Measurements from ENCODE around the gene DCAF11. TPM values are rescaled to one million over a fixed set of nuclear protein-coding genes. Genes with fewer than 3 reads are reported as not detected.
A peak's percentile ranks its signal among the peaks of the same experiment; 100 is the strongest.

Gene DCAF11
- total and polyA plus RNA-seq, 2 of the 13 experiments (the other 11 are each of a cell fraction or from before 2014, with no cell fraction given): 150 to 257 TPM

- TF ChIP-seq ZNF674 (CRISPR knock-in tag; IDR thresholded peaks at IDR 0.05; ENCODE audit: low read depth) (no peak), ZNF225 (CRISPR knock-in tag; IDR thresholded peaks at IDR 0.05) (no peak; the same call in 1 of the 2 replicates), FOXO1 (CRISPR knock-in tag; IDR thresholded peaks at IDR 0.05) (peak; percentile 66), ZFX (CRISPR knock-in tag; IDR thresholded peaks at IDR 0.05; ENCODE audit: low read depth) (peak; percentile 57), ATM (IDR thresholded peaks at IDR 0.05; ENCODE audit: borderline replicate concordance) (no peak), ZFP1 (CRISPR knock-in tag; IDR thresholded peaks at IDR 0.05) (no peak; the same call in 1 of the 2 replicates), PATZ1 (CRISPR knock-in tag; IDR thresholded peaks at IDR 0.05) (peak; percentile 99), PCBP1 (IDR thresholded peaks at IDR 0.05; ENCODE audit: borderline replicate concordance, low read depth, low read length) (no peak), ZZZ3 (CRISPR knock-in tag; IDR thresholded peaks at IDR 0.05; ENCODE audit: borderline replicate concordance) (peak; percentile 23), ZSCAN30 (CRISPR knock-in tag; IDR thresholded peaks at IDR 0.05) (no peak), HES4 (CRISPR knock-in tag; IDR thresholded peaks at IDR 0.05; ENCODE audit: borderline replicate concordance) (no peak), TBL1XR1 (IDR thresholded peaks at IDR 0.05; ENCODE audit: borderline replicate concordance, low read length, partially characterized antibody) (no peak), KDM6A (CRISPR knock-in tag; IDR thresholded peaks at IDR 0.05; ENCODE audit: low read depth) (peak; percentile 64; the same call in 1 of the 2 replicates), CBX5 (CRISPR knock-in tag; IDR thresholded peaks at IDR 0.05; ENCODE audit: borderline replicate concordance) (no peak; the same call in 1 of the 2 replicates), MAF1 (CRISPR knock-in tag; IDR thresholded peaks at IDR 0.05; ENCODE audit: borderline replicate concordance) (no peak; the same call in 1 of the 2 replicates), KLF16 (CRISPR knock-in tag; IDR thresholded peaks at IDR 0.05) (peak in 1 of 2 experiments; percentile 89; a peak in 2 of 4 replicates), ZNF841 (CRISPR knock-in tag; IDR thresholded peaks at IDR 0.05; ENCODE audit: borderline replicate concordance) (no peak), ZNF329 (CRISPR knock-in tag; IDR thresholded peaks at IDR 0.05; ENCODE audit: low read depth) (no peak), SOX5 (CRISPR knock-in tag; IDR thresholded peaks at IDR 0.05; ENCODE audit: borderline replicate concordance) (no peak; the same call in none of the 2 replicates), MAFF (IDR thresholded peaks at IDR 0.05; ENCODE audit: low read depth, low read length) (no peak), AGO1 (IDR thresholded peaks at IDR 0.05; ENCODE audit: low read depth, low read length, poor library complexity, severe bottlenecking) (no peak), ETV6 (CRISPR knock-in tag; conservative IDR thresholded peaks at IDR 0.05) (peak; percentile 94)
- TF ChIP-seq, protein P1, sequence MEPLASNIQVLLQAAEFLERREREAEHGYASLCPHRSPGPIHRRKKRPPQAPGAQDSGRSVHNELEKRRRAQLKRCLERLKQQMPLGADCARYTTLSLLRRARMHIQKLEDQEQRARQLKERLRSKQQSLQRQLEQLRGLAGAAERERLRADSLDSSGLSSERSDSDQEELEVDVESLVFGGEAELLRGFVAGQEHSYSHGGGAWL (CRISPR knock-in tag; IDR thresholded peaks at IDR 0.05): peak; percentile 88
- TF ChIP-seq, protein P2, sequence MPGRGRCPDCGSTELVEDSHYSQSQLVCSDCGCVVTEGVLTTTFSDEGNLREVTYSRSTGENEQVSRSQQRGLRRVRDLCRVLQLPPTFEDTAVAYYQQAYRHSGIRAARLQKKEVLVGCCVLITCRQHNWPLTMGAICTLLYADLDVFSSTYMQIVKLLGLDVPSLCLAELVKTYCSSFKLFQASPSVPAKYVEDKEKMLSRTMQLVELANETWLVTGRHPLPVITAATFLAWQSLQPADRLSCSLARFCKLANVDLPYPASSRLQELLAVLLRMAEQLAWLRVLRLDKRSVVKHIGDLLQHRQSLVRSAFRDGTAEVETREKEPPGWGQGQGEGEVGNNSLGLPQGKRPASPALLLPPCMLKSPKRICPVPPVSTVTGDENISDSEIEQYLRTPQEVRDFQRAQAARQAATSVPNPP (CRISPR knock-in tag; IDR thresholded peaks at IDR 0.05): no peak; the same call in 1 of the 2 replicates
- TF ChIP-seq, protein P3, sequence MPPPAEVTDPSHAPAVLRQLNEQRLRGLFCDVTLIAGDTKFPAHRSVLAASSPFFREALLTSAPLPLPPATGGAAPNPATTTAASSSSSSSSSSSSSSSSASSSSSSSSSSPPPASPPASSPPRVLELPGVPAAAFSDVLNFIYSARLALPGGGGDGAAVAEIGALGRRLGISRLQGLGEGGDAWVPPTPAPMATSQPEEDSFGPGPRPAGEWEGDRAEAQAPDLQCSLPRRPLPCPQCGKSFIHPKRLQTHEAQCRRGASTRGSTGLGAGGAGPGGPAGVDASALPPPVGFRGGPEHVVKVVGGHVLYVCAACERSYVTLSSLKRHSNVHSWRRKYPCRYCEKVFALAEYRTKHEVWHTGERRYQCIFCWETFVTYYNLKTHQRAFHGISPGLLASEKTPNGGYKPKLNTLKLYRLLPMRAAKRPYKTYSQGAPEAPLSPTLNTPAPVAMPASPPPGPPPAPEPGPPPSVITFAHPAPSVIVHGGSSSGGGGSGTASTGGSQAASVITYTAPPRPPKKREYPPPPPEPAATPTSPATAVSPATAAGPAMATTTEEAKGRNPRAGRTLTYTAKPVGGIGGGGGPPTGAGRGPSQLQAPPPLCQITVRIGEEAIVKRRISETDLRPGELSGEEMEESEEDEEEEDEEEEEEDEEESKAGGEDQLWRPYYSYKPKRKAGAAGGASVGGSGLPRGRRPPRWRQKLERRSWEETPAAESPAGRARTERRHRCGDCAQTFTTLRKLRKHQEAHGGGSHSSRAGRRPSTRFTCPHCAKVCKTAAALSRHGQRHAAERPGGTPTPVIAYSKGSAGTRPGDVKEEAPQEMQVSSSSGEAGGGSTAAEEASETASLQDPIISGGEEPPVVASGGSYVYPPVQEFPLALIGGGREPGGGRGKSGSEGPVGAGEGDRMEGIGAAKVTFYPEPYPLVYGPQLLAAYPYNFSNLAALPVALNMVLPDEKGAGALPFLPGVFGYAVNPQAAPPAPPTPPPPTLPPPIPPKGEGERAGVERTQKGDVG (CRISPR knock-in tag; IDR thresholded peaks at IDR 0.05; ENCODE audit: borderline replicate concordance): no peak
These were observed 31.9 kb downstream of the DCAF11 start, which contains the start of gene PSME2 (continued) for GRCh38 chr14:24146453-24146977.
